ENCODE measurements around the gene LRRC27. TPM values are rescaled to one million over a fixed set of nuclear protein-coding genes. Genes with fewer than 3 reads are reported as not detected.

Gene LRRC27
- total RNA-seq, 1 experiment from 2014 or later, result 4.1 TPM

- Histone ChIP-seq H4K20me1 (ENCODE audit: insufficient read depth) (no peaks in the 10 kb centered on the region), H3K4me2 (ENCODE audit: low read length) (no peak overlapping the region), H3K4me1 (ENCODE audit: control insufficient read depth in 1 of 2, insufficient read depth in 2 of 2, low read length in 2 of 2) (peaks cover 15 to 31% of the 10 kb centered on the region in 2 experiments), H3K9me3 (ENCODE audit: control insufficient read depth in 1 of 2, insufficient read depth in 1 of 2, low read depth in 1 of 2, low read length in 2 of 2) (no peaks in the 10 kb centered on the region), H3K36me3 (ENCODE audit: control insufficient read depth in 1 of 2, insufficient read depth in 2 of 2, low read length in 2 of 2) (no peaks in the 10 kb centered on the region), H3K9ac (ENCODE audit: low read length) (no peak overlapping the region), H3K27ac (ENCODE audit: low read depth, low read length) (no peak overlapping the region), H2AFZ (ENCODE audit: low read depth, low read length, poor library complexity, severe bottlenecking) (no peak overlapping the region), H3K4me3 (replicated peaks in 1 of 2; ENCODE audit: low read depth in 1 of 2, low read length in 2 of 2) (no peak overlapping the region), H3K9me2 (ENCODE audit: insufficient read depth) (no peaks in the 10 kb centered on the region), H3K27me3 (ENCODE audit: insufficient read depth, low read length) (no peaks in the 10 kb centered on the region), H3K79me2 (ENCODE audit: insufficient read depth, low read length) (peaks cover 10% of the 10 kb centered on the region)
- CTCF ChIA-PET, result no interaction called here
- POLR2A ChIA-PET, result no interaction called here
- RAD21 ChIA-PET (ENCODE audit: low non-redundant PET in 1 of 2, low total read pairs in 2 of 2, uncharacterized antibody in 2 of 2, unreplicated experiment in 2 of 2), result no interaction called here
- BruUV-seq (replicated peaks), result no TSS peak
- ATAC-seq, result no peak
- TF ChIP-seq EZH2phosphoT487 (IDR thresholded peaks at IDR 0.05; ENCODE audit: borderline replicate concordance) (no peak), ELF1 (IDR thresholded peaks at IDR 0.05; ENCODE audit: borderline replicate concordance, low read depth) (no peak), ATF3 (IDR thresholded peaks at IDR 0.05) (no peak), MAX (IDR thresholded peaks at IDR 0.05) (no peak), CTCF (IDR thresholded peaks at IDR 0.05 in 2 of 3, conservative IDR thresholded peaks at IDR 0.05 in 1 of 3; ENCODE audit: borderline replicate concordance in 1 of 3, insufficient read depth in 1 of 3, low read depth in 2 of 3, low read length in 2 of 3) (no peak), REST (IDR thresholded peaks at IDR 0.05; ENCODE audit: low read depth) (no peak), ZNF274 (IDR thresholded peaks at IDR 0.05; ENCODE audit: low read depth, low read length) (no peak), POLR2A (IDR thresholded peaks at IDR 0.05; ENCODE audit: borderline replicate concordance, extremely low read depth, insufficient read depth, insufficient read length) (no peak), EGR1 (IDR thresholded peaks at IDR 0.05; ENCODE audit: low read depth) (no peak), POLR2AphosphoS5 (IDR thresholded peaks at IDR 0.05; ENCODE audit: low read depth, low read length) (no peak), FOSL1 (IDR thresholded peaks at IDR 0.05; ENCODE audit: low read depth) (no peak), RAD21 (IDR thresholded peaks at IDR 0.05; ENCODE audit: low read depth) (no peak), SRF (IDR thresholded peaks at IDR 0.05; ENCODE audit: low read depth) (no peak)
- intact Hi-C loops (cut with micrococcal nuclease), result no loop called here
- no peak for DNase-seq (ENCODE audit: low read depth, low spot score)
These were observed 7.8 kb upstream of the LRRC27 start for GRCh38 chr10:132324186-132324585.
